Measurements from ENCODE around the gene POMC.

DNA sequence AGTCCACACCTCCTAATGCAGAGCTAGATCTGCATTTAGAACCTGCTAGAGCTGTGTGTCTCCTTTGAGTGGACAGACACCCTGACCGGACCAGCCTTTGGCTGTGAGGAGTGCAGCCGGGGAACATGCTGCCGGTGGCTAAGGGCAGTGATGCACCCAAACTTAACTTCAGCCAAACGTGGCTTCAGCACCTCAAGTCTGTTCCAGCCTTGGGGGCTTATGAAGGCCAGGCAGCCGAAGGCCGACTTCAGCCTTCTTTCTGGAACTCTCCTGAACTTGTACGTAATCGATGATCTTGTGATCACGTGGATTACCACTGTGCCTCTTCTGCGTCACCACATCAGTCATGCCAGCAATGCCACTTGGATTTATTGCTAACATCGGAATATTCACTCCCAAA is 49.1 kb downstream of the POMC start:
- TF ChIP-seq EP300 (conservative IDR thresholded peaks at IDR 0.05; ENCODE audit: poor library complexity, severe bottlenecking) (no peak), TAF1 (IDR thresholded peaks at IDR 0.05; ENCODE audit: low read depth) (no peak), POLR2AphosphoS5 (IDR thresholded peaks at IDR 0.05) (no peak), RAD21 (conservative IDR thresholded peaks at IDR 0.05) (no peak), MXI1 (conservative IDR thresholded peaks at IDR 0.05; ENCODE audit: poor library complexity, severe bottlenecking) (no peak), EZH2 (IDR thresholded peaks at IDR 0.05; ENCODE audit: borderline replicate concordance, insufficient read depth, low read length, poor library complexity, severe bottlenecking) (no peak)
- TF ChIP-seq, protein P1, sequence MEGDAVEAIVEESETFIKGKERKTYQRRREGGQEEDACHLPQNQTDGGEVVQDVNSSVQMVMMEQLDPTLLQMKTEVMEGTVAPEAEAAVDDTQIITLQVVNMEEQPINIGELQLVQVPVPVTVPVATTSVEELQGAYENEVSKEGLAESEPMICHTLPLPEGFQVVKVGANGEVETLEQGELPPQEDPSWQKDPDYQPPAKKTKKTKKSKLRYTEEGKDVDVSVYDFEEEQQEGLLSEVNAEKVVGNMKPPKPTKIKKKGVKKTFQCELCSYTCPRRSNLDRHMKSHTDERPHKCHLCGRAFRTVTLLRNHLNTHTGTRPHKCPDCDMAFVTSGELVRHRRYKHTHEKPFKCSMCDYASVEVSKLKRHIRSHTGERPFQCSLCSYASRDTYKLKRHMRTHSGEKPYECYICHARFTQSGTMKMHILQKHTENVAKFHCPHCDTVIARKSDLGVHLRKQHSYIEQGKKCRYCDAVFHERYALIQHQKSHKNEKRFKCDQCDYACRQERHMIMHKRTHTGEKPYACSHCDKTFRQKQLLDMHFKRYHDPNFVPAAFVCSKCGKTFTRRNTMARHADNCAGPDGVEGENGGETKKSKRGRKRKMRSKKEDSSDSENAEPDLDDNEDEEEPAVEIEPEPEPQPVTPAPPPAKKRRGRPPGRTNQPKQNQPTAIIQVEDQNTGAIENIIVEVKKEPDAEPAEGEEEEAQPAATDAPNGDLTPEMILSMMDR (IDR thresholded peaks at IDR 0.05; ENCODE audit: poor library complexity, severe bottlenecking), result no peak

Measured in neural cell (in vitro differentiated cells).